SKM-1 treated with dmso at 0.1 percent for 144 hours (cell line): ENCODE data around the gene SCYL1.
A peak's percentile ranks its signal among the peaks of the same experiment; 100 is the strongest.

ENCODE experiments used
- DNase-seq: peaks from one replicate; lab custom pipeline; 2025; ENCODE audit not compliant: unreplicated experiment; lab: John Stamatoyannopoulos, UW

The SCYL1 gene

DNA sequence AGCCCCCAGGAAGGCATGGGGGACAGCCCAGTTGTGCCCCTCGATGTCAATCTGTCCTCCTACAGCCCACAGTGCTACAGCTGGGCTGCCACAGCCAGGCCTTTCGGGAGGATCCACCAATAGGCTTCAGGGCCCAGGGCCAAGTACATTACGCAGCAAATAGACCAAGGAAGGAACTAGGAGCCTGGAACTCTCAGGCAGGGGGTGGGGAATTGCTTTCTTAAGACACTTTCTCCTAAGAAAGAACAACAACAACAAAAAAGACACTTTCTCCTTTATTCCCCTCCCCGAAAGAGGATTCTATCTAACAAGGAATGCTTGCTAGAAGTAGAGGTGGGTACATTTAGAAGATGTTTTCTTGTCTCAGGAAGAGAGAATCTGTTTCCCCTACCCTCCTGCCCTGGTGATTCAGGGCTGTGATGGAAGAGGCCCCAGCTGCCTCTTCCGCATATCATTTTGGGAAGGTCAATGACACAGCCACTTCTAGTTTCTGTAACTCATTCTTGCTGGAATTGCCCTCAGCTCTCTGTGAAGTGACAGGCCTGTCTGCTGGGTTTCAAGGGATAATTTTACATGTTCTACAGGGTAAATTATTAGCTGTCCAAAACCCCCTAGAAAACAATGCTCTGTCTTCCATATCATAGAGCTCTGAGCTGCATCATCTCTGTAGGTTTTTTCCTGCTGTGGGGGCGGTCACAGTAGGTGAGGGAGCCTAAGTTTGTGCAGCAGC is 32.1 kb upstream of the SCYL1 start:
- peak; percentile 71 for DNase-seq

DNA sequence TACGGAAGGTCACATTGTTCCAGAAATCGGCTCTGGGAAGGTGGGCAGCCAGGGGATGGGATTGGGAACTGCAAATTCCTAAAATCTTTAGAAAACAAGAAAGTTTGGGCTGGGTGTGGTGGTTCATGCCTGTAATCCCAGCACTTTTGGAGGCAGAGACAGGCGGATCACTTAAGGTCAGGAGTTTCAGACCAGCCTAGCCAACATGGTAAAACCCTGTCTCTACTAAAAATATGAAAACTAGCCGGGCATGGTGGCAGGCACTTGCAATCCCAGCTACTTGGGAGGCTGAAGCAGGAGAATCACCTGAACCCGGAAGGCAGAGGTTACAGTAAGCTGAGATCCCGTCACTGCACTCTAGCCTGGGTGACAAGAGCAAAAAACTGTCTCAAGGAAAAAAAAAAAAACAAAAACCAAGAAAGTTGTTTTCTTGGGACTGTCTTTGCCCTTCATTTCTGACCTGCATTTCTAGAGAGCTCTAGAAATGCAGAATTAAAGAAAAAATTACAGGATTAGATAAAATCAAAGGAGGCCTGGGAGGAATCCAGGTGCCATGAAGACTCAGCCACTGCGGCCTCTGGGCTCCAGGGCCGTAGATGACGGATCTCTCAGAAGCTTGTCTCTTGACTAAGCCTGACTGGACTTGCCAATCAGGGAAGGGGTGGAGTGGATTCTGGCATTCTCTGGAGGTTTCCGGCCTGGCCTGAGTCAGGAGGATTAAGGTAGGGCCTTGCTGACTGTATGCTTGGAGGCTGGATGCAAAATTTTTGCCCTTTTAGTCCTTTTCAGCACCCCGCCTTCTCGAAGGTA is 31.3 kb upstream of the SCYL1 start:
- no peak for DNase-seq

DNA sequence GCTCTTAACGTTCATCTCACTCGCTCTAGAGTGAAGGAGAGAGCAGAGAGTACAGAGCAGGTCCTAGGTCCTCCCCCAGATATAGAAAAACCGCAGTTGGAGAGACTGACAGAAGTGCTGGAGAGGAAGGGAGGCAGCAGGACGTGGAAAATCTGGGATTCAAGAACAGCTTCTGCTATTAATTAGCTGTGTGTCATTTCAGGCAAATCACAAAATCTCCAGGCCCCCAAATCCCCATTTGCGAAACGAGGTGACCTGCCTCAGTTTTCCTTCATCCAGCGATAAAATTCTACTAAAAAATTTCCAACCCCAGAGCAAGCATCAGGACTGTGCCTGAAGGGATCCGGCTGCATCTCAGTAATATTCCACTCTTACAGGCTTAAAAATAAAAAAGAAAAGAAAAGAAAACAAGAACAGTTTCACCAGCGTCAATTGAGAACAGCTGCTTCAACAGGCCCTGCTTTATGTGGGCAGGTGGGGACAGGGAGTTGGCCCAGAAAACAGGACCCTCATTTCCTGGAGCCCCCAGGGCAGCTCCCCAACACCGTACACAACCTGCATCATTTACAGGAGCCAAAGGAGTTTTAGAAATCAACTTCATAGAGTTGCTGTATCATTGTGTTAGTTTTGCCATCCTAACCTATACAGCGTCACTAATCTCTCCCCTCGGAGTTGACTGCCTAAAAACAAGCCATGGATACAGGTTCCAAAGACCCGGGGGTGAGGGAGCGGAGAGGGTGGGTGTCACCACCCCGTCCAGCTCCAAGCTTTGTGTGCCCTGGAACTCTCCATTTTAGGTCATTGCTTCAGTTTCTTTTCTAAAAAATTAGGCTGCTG is 28.4 kb upstream of the SCYL1 start:
- DNase-seq, result no peak

DNA sequence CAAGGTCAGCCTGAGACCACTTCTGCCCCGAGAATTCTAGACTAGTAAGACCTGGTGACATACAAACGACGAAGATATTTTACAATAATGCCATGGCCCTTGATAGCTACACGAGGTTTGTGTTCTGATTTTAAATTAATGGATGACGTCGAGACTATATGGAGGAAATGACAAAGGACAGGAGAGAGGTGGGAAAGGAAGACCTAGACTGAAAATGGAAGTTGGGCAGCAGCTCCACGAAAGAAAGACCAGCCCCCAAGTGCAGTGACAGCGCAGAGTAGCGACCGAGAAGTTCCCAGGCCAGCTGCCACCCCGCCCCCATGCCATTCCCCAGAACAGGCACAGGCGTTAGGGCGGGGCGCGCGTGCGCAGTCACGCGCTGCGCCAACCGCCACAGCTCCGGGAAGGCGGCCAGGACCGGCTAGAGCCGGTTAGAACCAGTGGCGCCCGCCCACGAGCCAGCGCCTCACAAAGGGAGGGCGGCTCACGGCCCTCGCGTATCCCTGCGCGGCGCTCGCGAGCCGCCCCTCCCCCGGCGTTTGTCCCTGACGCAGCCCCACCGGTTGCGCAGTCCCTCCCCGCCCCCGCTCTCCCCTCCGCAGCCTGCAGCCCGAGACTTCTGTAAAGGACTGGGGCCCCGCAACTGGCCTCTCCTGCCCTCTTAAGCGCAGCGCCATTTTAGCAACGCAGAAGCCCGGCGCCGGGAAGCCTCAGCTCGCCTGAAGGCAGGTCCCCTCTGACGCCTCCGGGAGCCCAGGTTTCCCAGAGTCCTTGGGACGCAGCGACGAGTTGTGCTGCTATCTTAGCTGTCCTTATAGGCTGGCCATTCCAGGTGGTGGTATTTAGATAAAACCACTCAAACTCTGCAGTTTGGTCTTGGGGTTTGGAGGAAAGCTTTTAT is 27.5 kb upstream of the SCYL1 start:
- peak; percentile 100 for DNase-seq

DNA sequence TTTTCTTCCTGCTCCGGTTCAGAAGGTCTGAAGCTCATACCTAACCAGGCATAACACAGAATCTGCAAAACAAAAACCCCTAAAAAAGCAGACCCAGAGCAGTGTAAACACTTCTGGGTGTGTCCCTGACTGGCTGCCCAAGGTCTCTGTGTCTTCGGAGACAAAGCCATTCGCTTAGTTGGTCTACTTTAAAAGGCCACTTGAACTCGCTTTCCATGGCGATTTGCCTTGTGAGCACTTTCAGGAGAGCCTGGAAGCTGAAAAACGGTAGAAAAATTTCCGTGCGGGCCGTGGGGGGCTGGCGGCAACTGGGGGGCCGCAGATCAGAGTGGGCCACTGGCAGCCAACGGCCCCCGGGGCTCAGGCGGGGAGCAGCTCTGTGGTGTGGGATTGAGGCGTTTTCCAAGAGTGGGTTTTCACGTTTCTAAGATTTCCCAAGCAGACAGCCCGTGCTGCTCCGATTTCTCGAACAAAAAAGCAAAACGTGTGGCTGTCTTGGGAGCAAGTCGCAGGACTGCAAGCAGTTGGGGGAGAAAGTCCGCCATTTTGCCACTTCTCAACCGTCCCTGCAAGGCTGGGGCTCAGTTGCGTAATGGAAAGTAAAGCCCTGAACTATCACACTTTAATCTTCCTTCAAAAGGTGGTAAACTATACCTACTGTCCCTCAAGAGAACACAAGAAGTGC is 26.7 kb upstream of the SCYL1 start:
- DNase-seq, result peak; percentile 66

DNA sequence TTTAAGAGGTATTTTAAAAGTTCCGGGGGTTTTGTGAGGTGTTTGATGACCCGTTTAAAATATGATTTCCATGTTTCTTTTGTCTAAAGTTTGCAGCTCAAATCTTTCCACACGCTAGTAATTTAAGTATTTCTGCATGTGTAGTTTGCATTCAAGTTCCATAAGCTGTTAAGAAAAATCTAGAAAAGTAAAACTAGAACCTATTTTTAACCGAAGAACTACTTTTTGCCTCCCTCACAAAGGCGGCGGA is 26.2 kb upstream of the SCYL1 start:
- no peak for DNase-seq

DNA sequence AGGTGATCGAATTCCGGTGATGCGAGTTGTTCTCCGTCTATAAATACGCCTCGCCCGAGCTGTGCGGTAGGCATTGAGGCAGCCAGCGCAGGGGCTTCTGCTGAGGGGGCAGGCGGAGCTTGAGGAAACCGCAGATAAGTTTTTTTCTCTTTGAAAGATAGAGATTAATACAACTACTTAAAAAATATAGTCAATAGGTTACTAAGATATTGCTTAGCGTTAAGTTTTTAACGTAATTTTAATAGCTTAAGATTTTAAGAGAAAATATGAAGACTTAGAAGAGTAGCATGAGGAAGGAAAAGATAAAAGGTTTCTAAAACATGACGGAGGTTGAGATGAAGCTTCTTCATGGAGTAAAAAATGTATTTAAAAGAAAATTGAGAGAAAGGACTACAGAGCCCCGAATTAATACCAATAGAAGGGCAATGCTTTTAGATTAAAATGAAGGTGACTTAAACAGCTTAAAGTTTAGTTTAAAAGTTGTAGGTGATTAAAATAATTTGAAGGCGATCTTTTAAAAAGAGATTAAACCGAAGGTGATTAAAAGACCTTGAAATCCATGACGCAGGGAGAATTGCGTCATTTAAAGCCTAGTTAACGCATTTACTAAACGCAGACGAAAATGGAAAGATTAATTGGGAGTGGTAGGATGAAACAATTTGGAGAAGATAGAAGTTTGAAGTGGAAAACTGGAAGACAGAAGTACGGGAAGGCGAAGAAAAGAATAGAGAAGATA is 25.7 kb upstream of the SCYL1 start, which contains the start of gene MALAT1:
Gene MALAT1 (plus strand): TSS at position 69 of the 736 bp plus-strand sequence.
- peak; percentile 95 for DNase-seq

DNA sequence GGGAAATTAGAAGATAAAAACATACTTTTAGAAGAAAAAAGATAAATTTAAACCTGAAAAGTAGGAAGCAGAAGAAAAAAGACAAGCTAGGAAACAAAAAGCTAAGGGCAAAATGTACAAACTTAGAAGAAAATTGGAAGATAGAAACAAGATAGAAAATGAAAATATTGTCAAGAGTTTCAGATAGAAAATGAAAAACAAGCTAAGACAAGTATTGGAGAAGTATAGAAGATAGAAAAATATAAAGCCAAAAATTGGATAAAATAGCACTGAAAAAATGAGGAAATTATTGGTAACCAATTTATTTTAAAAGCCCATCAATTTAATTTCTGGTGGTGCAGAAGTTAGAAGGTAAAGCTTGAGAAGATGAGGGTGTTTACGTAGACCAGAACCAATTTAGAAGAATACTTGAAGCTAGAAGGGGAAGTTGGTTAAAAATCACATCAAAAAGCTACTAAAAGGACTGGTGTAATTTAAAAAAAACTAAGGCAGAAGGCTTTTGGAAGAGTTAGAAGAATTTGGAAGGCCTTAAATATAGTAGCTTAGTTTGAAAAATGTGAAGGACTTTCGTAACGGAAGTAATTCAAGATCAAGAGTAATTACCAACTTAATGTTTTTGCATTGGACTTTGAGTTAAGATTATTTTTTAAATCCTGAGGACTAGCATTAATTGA is 25.0 kb upstream of the SCYL1 start:
- DNase-seq, result no peak

DNA sequence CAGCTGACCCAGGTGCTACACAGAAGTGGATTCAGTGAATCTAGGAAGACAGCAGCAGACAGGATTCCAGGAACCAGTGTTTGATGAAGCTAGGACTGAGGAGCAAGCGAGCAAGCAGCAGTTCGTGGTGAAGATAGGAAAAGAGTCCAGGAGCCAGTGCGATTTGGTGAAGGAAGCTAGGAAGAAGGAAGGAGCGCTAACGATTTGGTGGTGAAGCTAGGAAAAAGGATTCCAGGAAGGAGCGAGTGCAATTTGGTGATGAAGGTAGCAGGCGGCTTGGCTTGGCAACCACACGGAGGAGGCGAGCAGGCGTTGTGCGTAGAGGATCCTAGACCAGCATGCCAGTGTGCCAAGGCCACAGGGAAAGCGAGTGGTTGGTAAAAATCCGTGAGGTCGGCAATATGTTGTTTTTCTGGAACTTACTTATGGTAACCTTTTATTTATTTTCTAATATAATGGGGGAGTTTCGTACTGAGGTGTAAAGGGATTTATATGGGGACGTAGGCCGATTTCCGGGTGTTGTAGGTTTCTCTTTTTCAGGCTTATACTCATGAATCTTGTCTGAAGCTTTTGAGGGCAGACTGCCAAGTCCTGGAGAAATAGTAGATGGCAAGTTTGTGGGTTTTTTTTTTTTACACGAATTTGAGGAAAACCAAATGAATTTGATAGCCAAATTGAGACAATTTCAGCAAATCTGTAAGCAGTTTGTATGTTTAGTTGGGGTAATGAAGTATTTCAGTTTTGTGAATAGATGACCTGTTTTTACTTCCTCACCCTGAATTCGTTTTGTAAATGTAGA is 24.3 kb upstream of the SCYL1 start:
- peak; percentile 35 for DNase-seq

DNA sequence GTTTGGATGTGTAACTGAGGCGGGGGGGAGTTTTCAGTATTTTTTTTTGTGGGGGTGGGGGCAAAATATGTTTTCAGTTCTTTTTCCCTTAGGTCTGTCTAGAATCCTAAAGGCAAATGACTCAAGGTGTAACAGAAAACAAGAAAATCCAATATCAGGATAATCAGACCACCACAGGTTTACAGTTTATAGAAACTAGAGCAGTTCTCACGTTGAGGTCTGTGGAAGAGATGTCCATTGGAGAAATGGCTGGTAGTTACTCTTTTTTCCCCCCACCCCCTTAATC is 23.8 kb upstream of the SCYL1 start:
- DNase-seq, result no peak

DNA sequence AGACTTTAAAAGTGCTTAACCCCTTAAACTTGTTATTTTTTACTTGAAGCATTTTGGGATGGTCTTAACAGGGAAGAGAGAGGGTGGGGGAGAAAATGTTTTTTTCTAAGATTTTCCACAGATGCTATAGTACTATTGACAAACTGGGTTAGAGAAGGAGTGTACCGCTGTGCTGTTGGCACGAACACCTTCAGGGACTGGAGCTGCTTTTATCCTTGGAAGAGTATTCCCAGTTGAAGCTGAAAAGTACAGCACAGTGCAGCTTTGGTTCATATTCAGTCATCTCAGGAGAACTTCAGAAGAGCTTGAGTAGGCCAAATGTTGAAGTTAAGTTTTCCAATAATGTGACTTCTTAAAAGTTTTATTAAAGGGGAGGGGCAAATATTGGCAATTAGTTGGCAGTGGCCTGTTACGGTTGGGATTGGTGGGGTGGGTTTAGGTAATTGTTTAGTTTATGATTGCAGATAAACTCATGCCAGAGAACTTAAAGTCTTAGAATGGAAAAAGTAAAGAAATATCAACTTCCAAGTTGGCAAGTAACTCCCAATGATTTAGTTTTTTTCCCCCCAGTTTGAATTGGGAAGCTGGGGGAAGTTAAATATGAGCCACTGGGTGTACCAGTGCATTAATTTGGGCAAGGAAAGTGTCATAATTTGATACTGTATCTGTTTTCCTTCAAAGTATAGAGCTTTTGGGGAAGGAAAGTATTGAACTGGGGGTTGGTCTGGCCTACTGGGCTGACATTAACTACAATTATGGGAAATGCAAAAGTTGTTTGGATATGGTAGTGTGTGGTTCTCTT is 23.2 kb upstream of the SCYL1 start:
- no peak for DNase-seq

DNA sequence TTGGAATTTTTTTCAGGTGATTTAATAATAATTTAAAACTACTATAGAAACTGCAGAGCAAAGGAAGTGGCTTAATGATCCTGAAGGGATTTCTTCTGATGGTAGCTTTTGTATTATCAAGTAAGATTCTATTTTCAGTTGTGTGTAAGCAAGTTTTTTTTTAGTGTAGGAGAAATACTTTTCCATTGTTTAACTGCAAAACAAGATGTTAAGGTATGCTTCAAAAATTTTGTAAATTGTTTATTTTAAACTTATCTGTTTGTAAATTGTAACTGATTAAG is 22.7 kb upstream of the SCYL1 start:
- DNase-seq, result no peak

DNA sequence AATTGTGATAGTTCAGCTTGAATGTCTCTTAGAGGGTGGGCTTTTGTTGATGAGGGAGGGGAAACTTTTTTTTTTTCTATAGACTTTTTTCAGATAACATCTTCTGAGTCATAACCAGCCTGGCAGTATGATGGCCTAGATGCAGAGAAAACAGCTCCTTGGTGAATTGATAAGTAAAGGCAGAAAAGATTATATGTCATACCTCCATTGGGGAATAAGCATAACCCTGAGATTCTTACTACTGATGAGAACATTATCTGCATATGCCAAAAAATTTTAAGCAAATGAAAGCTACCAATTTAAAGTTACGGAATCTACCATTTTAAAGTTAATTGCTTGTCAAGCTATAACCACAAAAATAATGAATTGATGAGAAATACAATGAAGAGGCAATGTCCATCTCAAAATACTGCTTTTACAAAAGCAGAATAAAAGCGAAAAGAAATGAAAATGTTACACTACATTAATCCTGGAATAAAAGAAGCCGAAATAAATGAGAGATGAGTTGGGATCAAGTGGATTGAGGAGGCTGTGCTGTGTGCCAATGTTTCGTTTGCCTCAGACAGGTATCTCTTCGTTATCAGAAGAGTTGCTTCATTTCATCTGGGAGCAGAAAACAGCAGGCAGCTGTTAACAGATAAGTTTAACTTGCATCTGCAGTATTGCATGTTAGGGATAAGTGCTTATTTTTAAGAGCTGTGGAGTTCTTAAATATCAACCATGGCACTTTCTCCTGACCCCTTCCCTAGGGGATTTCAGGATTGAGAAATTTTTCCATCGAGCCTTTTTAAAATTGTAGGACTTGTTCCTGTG is 22.1 kb upstream of the SCYL1 start:
- no peak for DNase-seq

DNA sequence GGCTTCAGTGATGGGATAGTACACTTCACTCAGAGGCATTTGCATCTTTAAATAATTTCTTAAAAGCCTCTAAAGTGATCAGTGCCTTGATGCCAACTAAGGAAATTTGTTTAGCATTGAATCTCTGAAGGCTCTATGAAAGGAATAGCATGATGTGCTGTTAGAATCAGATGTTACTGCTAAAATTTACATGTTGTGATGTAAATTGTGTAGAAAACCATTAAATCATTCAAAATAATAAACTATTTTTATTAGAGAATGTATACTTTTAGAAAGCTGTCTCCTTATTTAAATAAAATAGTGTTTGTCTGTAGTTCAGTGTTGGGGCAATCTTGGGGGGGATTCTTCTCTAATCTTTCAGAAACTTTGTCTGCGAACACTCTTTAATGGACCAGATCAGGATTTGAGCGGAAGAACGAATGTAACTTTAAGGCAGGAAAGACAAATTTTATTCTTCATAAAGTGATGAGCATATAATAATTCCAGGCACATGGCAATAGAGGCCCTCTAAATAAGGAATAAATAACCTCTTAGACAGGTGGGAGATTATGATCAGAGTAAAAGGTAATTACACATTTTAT is 21.4 kb upstream of the SCYL1 start:
- DNase-seq, result no peak

DNA sequence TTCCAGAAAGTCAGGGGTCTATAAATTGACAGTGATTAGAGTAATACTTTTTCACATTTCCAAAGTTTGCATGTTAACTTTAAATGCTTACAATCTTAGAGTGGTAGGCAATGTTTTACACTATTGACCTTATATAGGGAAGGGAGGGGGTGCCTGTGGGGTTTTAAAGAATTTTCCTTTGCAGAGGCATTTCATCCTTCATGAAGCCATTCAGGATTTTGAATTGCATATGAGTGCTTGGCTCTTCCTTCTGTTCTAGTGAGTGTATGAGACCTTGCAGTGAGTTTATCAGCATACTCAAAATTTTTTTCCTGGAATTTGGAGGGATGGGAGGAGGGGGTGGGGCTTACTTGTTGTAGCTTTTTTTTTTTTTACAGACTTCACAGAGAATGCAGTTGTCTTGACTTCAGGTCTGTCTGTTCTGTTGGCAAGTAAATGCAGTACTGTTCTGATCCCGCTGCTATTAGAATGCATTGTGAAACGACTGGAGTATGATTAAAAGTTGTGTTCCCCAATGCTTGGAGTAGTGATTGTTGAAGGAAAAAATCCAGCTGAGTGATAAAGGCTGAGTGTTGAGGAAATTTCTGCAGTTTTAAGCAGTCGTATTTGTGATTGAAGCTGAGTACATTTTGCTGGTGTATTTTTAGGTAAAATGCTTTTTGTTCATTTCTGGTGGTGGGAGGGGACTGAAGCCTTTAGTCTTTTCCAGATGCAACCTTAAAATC is 20.8 kb upstream of the SCYL1 start:
- DNase-seq, result no peak
